Liver (tissue), 9 donors: Measurements from ENCODE around the gene PIGV. TPM values are rescaled to one million over a fixed set of nuclear protein-coding genes. Genes with fewer than 3 reads are reported as not detected.
A peak's percentile ranks its signal among the peaks of the same experiment; 100 is the strongest.

Experiments
- DNase-seq: peaks from one replicate; pipeline ENCODE4 v3.0.0-alpha.2; 2017; ENCODE audit warnings: low spot score
- H3K27ac ChIP-seq, 2 donors: one replicate each; pipeline ENCODE4 v1.7.0; 2013; ENCODE audit warnings: inconsistent platforms in 2 of 2, low read length in 2 of 2, control low read depth in 1 of 2, low read depth in 1 of 2, mild to moderate bottlenecking in 1 of 2
- H3K27me3 ChIP-seq, 4 donors: one replicate each; pipeline versions ENCODE4 v1.6.1 to v1.7.0; 2013; ENCODE audit warnings: low read length in 3 of 4, inconsistent platforms in 1 of 4, mild to moderate bottlenecking in 1 of 4, moderate library complexity in 1 of 4; ENCODE audit not compliant: control insufficient read depth in 4 of 4, insufficient read depth in 4 of 4
- H3K36me3 ChIP-seq, 4 donors: one replicate each; pipeline versions ENCODE4 v1.6.1 to v1.7.0; 2013; ENCODE audit warnings: low read length in 3 of 4, mild to moderate bottlenecking in 3 of 4, low read depth in 1 of 4, moderate library complexity in 1 of 4; ENCODE audit not compliant: control insufficient read depth in 4 of 4, insufficient read depth in 3 of 4
- H3K4me1 ChIP-seq, 4 donors: one replicate each; pipeline versions ENCODE4 v1.6.1 to v1.7.0; 2013; ENCODE audit warnings: low read length in 3 of 4, mild to moderate bottlenecking in 3 of 4, moderate library complexity in 1 of 4; ENCODE audit not compliant: control insufficient read depth in 4 of 4, insufficient read depth in 4 of 4
- H3K4me3 ChIP-seq, 3 donors: one replicate each; pipeline versions ENCODE4 v1.6.1 to v1.7.0; 2013; ENCODE audit warnings: low read length in 3 of 3, control low read depth in 1 of 3, low read depth in 1 of 3, mild to moderate bottlenecking in 1 of 3
- H3K9ac ChIP-seq, 2 donors: one replicate each; pipeline ENCODE4 v1.7.0; 2013; ENCODE audit warnings: low read length in 2 of 2, mild to moderate bottlenecking in 2 of 2, moderate library complexity in 2 of 2, control low read depth in 1 of 2, low read depth in 1 of 2
- H3K9me3 ChIP-seq, 4 donors: one replicate each; pipeline versions ENCODE4 v1.6.1 to v1.7.0; 2013; ENCODE audit warnings: low read length in 3 of 4; ENCODE audit not compliant: control insufficient read depth in 4 of 4
- CTCF ChIP-seq: fragments of 150-350 bp; IDR thresholded peaks from 2 replicates; pipeline ENCODE4 v1.5.1; 2017; ENCODE audit warnings: improper control_type of control experiment, low read depth, low read length; ENCODE audit not compliant: missing input control
- EGR1 ChIP-seq, 2 donors: IDR thresholded peaks; 2 replicates each; pipeline ENCODE4 v1.6.1; 2016 to 2018; ENCODE audit warnings: antibody characterized with exemption in 2 of 2, low read depth in 2 of 2
- FOXA1 ChIP-seq: IDR thresholded peaks from 2 replicates; pipeline ENCODE4 v1.6.1; 2016; ENCODE audit warnings: antibody characterized with exemption
- GABPA ChIP-seq, 2 donors: IDR thresholded peaks in 1 of 2; conservative IDR thresholded peaks in 1 of 2; 2 replicates each; pipeline ENCODE4 v1.6.1; 2016; ENCODE audit warnings: antibody characterized with exemption in 2 of 2, mild to moderate bottlenecking in 1 of 2, moderate library complexity in 1 of 2
- HNF4A ChIP-seq, 2 donors: conservative IDR thresholded peaks; 2 replicates each; pipeline ENCODE4 v1.6.1; 2016; ENCODE audit warnings: antibody characterized with exemption in 2 of 2, mild to moderate bottlenecking in 2 of 2
- HNF4G ChIP-seq: IDR thresholded peaks from 2 replicates; pipeline ENCODE4 v1.6.1; 2016; ENCODE audit warnings: antibody characterized with exemption
- NR2F2 ChIP-seq: IDR thresholded peaks from 2 replicates; pipeline ENCODE4 v1.6.1; 2016; ENCODE audit warnings: antibody characterized with exemption
- RAD21 ChIP-seq, 2 donors: IDR thresholded peaks; 2 replicates each; pipeline ENCODE4 v1.6.1; 2016; ENCODE audit warnings: antibody characterized with exemption in 2 of 2, mild to moderate bottlenecking in 2 of 2
- RXRA ChIP-seq, 2 donors: IDR thresholded peaks; 2 replicates each; pipeline ENCODE4 v1.6.1; 2017 to 2018; ENCODE audit warnings: antibody characterized with exemption in 2 of 2, mild to moderate bottlenecking in 1 of 2
- SP1 ChIP-seq: IDR thresholded peaks from 2 replicates; pipeline ENCODE4 v1.6.1; 2018; ENCODE audit warnings: antibody characterized with exemption, mild to moderate bottlenecking
- TAF1 ChIP-seq: conservative IDR thresholded peaks from 2 replicates; pipeline ENCODE4 v1.6.1; 2016; ENCODE audit warnings: antibody characterized with exemption, mild to moderate bottlenecking
- YY1 ChIP-seq: IDR thresholded peaks from 2 replicates; pipeline ENCODE4 v1.6.1; 2016; ENCODE audit warnings: antibody characterized with exemption, mild to moderate bottlenecking
- ZBTB33 ChIP-seq: IDR thresholded peaks from 2 replicates; pipeline ENCODE4 v1.6.1; 2016; ENCODE audit warnings: antibody characterized with exemption
- WGBS: extraction: QIAGEN DNeasy Blood & Tissue Kit; methylation state at CpG from one replicate; pipeline ENCODE4 v1.1.7; 2013; 5-methylcytosine and 5-hydroxymethylcytosine counted together
- polyA plus RNA-seq, 2 donors: library from polyadenylated mRNA; stranded (reverse) in 1 of 2; unstranded in 1 of 2; fragments of 200-250 nt in 1 of 2; fragments of >200 nt in 1 of 2; fragmentation: Nextera tagmentation in 1 of 2; extraction: Ambion mirVana in 1 of 2; gene quantifications; one replicate each; pipeline versions ENCODE4 v1.2.1 to v1.2.3, GENCODE V29; 2013 to 2015
- total RNA-seq, 2 donors: library from RNA; depleted of rRNA; stranded (reverse); fragments of >200 nt; gene quantifications; one replicate each; pipeline ENCODE4 v1.2.3, GENCODE V29; 2014
- TF ChIP-seq, protein P1 (sequence below): IDR thresholded peaks from 2 replicates; pipeline ENCODE4 v1.6.1; 2016; ENCODE audit warnings: antibody characterized with exemption
- TF ChIP-seq, protein P2 (sequence below): IDR thresholded peaks from 2 replicates; pipeline ENCODE4 v1.6.1; 2016; ENCODE audit warnings: antibody characterized with exemption
- donor health status: healthy.
- donor health status: healthy.
- donor health status: healthy.
- donor health status: healthy.
- donor health status: healthy.

Gene PIGV
- total and polyA plus RNA-seq, 4 donors, result 13.9 to 24.3 (median 14.8) TPM

- 98% methylated on average over 1 of the region's 1 CpG for WGBS
- peaks cover 15 to 83% (median 66%) of the 10 kb centered on the region in 4 donors for H3K4me1 ChIP-seq
- TF ChIP-seq, protein P1, sequence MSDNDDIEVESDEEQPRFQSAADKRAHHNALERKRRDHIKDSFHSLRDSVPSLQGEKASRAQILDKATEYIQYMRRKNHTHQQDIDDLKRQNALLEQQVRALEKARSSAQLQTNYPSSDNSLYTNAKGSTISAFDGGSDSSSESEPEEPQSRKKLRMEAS, result no peak
- TF ChIP-seq GABPA (IDR thresholded peaks at IDR 0.05 in 1 of 2, conservative IDR thresholded peaks at IDR 0.05 in 1 of 2), result no peak
- H3K4me3 ChIP-seq, result no peak overlapping the region
- peak overlapping the region; percentile 99 to 100 for H3K27ac ChIP-seq
- H3K27me3 ChIP-seq, result no peaks in the 10 kb centered on the region
- H3K36me3 ChIP-seq, result peaks cover 0 to 4% (median 0%) of the 10 kb centered on the region in 4 donors
- H3K9ac ChIP-seq, result no peak overlapping the region
- H3K9me3 ChIP-seq, result no peaks in the 10 kb centered on the region
- no peak for DNase-seq
Measured at GRCh38 chr1:26784886-26785285, 2.9 kb upstream of the PIGV start.

- WGBS, result 71% methylated on average over 5 of the region's 5 CpGs
- TF ChIP-seq EGR1 (IDR thresholded peaks at IDR 0.05; ENCODE audit: low read depth in 2 of 2) (peak; percentile 10 to 17), YY1 (no peak), RXRA (IDR thresholded peaks at IDR 0.05) (no peak), HNF4A (conservative IDR thresholded peaks at IDR 0.05) (no peak), SP1 (peak; percentile 11), RAD21 (IDR thresholded peaks at IDR 0.05) (peak in 1 of 2 donors; percentile 48)
- TF ChIP-seq, protein P1, result peak; percentile 58
- no peaks in the 10 kb centered on the region for H3K36me3 ChIP-seq
- no peaks in the 10 kb centered on the region for H3K27me3 ChIP-seq
- no peaks in the 10 kb centered on the region for H3K9me3 ChIP-seq
- peak overlapping the region; percentile 99 to 100 for H3K27ac ChIP-seq
- H3K4me3 ChIP-seq, result no peak overlapping the region
- DNase-seq, result no peak
- peak overlapping the region; percentile 47 to 63 for H3K9ac ChIP-seq
- peaks cover 13 to 78% (median 60%) of the 10 kb centered on the region in 4 donors for H3K4me1 ChIP-seq
Measured at GRCh38 chr1:26785611-26786436, 1.9 kb upstream of the PIGV start.

GRCh38 chr1:26786437-26787380, 1.0 kb upstream of the PIGV start:
- peak overlapping the region; percentile 74 to 94 (median 75) for H3K4me3 ChIP-seq
- peak; percentile 82 for DNase-seq
- H3K9ac ChIP-seq, result peak overlapping the region; percentile 95 to 99
- H3K4me1 ChIP-seq, result peaks cover 13 to 83% (median 54%) of the 10 kb centered on the region in 4 donors
- no peaks in the 10 kb centered on the region for H3K9me3 ChIP-seq
- H3K27ac ChIP-seq, result peak overlapping the region; percentile 99 to 100
- no peaks in the 10 kb centered on the region for H3K36me3 ChIP-seq
- WGBS, result 4% methylated on average over 12 of the region's 12 CpGs
- no peaks in the 10 kb centered on the region for H3K27me3 ChIP-seq
- peak; percentile 6 for TF ChIP-seq HNF4G
- no peak for TF ChIP-seq FOXA1
- TF ChIP-seq, protein P1, result peak; percentile 39
- peak; percentile 79 for TF ChIP-seq TAF1
- peak; percentile 55 to 70 for TF ChIP-seq RXRA (IDR thresholded peaks at IDR 0.05)
- peak; percentile 15 for TF ChIP-seq ZBTB33
- TF ChIP-seq YY1, result no peak
- no peak for TF ChIP-seq CTCF
- TF ChIP-seq HNF4A (conservative IDR thresholded peaks at IDR 0.05), result peak; percentile 15 to 31
- peak; percentile 34 to 61 for TF ChIP-seq RAD21 (IDR thresholded peaks at IDR 0.05)
- TF ChIP-seq NR2F2, result peak; percentile 43
- no peak for TF ChIP-seq GABPA (IDR thresholded peaks at IDR 0.05 in 1 of 2, conservative IDR thresholded peaks at IDR 0.05 in 1 of 2)
- TF ChIP-seq, protein P2, sequence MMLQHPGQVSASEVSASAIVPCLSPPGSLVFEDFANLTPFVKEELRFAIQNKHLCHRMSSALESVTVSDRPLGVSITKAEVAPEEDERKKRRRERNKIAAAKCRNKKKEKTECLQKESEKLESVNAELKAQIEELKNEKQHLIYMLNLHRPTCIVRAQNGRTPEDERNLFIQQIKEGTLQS, result no peak
